OCI-LY7 (cell line): Measurements from ENCODE around the gene MAU2.

Experiments
- EZH2phosphoT487 ChIP-seq: fragments of 200-600 bp; sonication (generic); IDR thresholded peaks from 2 replicates; pipeline ENCODE4 v1.6.1; 2018; ENCODE audit warnings: low read depth, borderline replicate concordance, mild to moderate bottlenecking, mixed run types, antibody characterized with exemption, low read length, moderate library complexity, mixed read lengths
- TF ChIP-seq, protein P1 (sequence below): fragments of 200-600 bp; sonication (generic); conservative IDR thresholded peaks from 2 replicates; pipeline ENCODE4 v1.5.1; 2014; ENCODE audit warnings: mild to moderate bottlenecking, antibody characterized with exemption, low read length, moderate library complexity, mixed read lengths

DNA sequence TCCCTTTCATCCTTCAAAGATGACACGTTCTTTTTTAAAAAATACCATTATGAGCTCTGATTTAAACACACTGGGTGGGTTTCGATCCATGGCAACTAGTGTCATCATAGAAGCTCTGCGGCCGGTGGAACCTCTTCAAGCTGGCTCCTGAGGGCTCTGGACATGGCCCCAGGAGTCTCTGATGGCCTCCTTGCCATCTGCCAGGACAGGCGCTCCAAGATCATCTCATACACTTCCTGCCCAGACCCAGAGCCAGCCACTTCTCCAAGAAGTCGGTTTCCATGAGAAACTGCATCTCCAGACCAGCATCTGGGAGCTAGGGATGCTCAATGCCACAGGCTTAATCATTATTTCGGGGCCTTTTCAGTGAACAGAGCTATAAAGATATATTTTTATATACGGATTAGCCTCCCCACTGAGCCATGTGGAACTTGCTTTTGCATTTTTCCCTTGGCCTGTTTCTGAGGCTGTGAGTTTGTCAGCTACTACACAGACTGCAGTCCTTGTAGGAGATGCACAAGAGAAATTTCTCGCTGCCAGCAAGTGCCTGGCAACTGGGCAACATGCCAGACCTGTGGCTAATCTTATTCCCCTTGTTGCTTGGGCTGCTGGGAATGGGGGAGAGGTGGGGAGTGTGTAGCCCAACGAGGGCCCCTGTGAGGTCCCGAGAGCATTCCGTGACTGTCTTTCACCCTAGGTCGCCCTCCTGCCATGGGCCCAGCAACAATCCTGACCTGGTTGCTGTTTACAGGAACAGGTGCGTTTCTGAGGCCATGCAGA lies 16.3 kb upstream of the MAU2 start:
- TF ChIP-seq, protein P1, sequence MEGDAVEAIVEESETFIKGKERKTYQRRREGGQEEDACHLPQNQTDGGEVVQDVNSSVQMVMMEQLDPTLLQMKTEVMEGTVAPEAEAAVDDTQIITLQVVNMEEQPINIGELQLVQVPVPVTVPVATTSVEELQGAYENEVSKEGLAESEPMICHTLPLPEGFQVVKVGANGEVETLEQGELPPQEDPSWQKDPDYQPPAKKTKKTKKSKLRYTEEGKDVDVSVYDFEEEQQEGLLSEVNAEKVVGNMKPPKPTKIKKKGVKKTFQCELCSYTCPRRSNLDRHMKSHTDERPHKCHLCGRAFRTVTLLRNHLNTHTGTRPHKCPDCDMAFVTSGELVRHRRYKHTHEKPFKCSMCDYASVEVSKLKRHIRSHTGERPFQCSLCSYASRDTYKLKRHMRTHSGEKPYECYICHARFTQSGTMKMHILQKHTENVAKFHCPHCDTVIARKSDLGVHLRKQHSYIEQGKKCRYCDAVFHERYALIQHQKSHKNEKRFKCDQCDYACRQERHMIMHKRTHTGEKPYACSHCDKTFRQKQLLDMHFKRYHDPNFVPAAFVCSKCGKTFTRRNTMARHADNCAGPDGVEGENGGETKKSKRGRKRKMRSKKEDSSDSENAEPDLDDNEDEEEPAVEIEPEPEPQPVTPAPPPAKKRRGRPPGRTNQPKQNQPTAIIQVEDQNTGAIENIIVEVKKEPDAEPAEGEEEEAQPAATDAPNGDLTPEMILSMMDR = no peak
- TF ChIP-seq EZH2phosphoT487 = no peak
